ENCODE data around the gene CYP26B1.

- TF ChIP-seq CTCF (conservative IDR thresholded peaks at IDR 0.05) (no peak), EZH2 (IDR thresholded peaks at IDR 0.05; ENCODE audit: low read depth) (no peak)
Measured at GRCh38 chr2:72126186-72127100, 21.2 kb downstream of the CYP26B1 start.
